Measurements from ENCODE around the gene MPP2. TPM values are rescaled to one million over a fixed set of nuclear protein-coding genes. Genes with fewer than 3 reads are reported as not detected.

Gene MPP2
- total and polyA plus RNA-seq, 7 donors = 0.23 to 33.0 (median 10.9) TPM

- TF ChIP-seq CTCF (IDR thresholded peaks at IDR 0.05) (no peak), EP300 (IDR thresholded peaks at IDR 0.05) (no peak), POLR2A (IDR thresholded peaks at IDR 0.05) (no peak), POLR2AphosphoS5 (IDR thresholded peaks at IDR 0.05) (no peak)
- no peaks in the 10 kb centered on the region for H3K9me3 ChIP-seq
- peaks cover 0 to 25% (median 16%) of the 10 kb centered on the region in 4 donors for H3K4me1 ChIP-seq
- H3K4me3 ChIP-seq = no peak overlapping the region
- H3K27me3 ChIP-seq = no peaks in the 10 kb centered on the region
- H3K27ac ChIP-seq = no peak overlapping the region
- WGBS, 2 donors = 94 to 97% methylated on average over 9 of the region's 9 CpGs
- H3K36me3 ChIP-seq = peaks cover 0 to 52% (median 10%) of the 10 kb centered on the region in 4 donors
- intact Hi-C loops (cut with DNase I) = no loop called here
- no peak for DNase-seq
Measured at GRCh38 chr17:43827596-43827995, 79.7 kb downstream of the MPP2 start.

DNA sequence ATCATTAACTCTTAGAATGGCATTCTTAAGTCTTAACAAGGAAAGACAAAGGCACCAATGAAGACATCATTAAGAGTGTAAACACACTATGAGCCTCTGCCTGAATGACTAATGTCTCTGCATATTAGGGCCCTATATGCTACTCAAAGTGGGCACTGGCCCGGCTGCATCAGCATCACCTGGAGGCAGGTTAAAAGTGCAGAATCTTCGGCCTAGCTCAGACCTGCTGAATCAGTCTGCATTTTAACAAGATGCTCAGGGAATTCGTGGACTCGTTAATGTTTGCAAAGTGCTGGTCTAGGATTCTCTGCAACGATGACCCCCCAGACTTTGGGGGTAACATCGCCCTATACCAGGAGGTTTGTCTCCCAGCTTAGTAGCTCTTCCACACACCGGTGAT, 81.1 kb downstream of the MPP2 start:
- H3K4me3 ChIP-seq = no peak overlapping the region
- H3K27ac ChIP-seq = no peak overlapping the region
- peak; percentile 12 for DNase-seq
- H3K9me3 ChIP-seq = no peaks in the 10 kb centered on the region
- peaks cover 0 to 14% (median 5%) of the 10 kb centered on the region in 4 donors for H3K4me1 ChIP-seq
- H3K36me3 ChIP-seq = peaks cover 0 to 52% (median 10%) of the 10 kb centered on the region in 4 donors
- WGBS, 2 donors = 94 to 95% methylated on average over 7 of the region's 7 CpGs
- no peaks in the 10 kb centered on the region for H3K27me3 ChIP-seq
- intact Hi-C loops (cut with DNase I) = no loop called here
- no peak for TF ChIP-seq POLR2A (IDR thresholded peaks at IDR 0.05)
- no peak for TF ChIP-seq EP300 (IDR thresholded peaks at IDR 0.05)
- TF ChIP-seq POLR2AphosphoS5 (IDR thresholded peaks at IDR 0.05) = no peak
- TF ChIP-seq CTCF (IDR thresholded peaks at IDR 0.05) = no peak

DNA sequence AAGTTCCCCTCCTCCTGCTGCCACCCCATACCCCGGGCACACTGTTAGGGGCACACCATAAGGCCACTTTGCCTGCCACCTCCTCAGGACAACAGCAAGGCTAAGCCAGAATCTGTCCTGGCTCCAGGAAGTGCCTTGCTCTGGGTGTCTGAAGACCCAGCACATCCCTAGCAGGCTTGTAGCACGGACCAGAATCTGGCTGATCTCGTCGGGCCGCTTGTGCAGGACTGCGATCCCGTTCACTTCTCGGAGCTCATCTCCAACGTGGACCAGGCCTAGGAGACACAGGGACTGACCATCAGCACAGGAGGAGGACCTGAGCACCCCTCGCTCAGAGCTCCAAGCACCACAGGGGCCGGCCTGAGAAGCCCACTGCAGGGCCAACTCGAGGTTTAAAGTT, 81.8 kb downstream of the MPP2 start:
- no peaks in the 10 kb centered on the region for H3K9me3 ChIP-seq
- H3K4me1 ChIP-seq = peaks cover 0 to 14% (median 5%) of the 10 kb centered on the region in 4 donors
- WGBS, 2 donors = 94% methylated on average over 12 of the region's 12 CpGs
- H3K27me3 ChIP-seq = no peaks in the 10 kb centered on the region
- H3K36me3 ChIP-seq = peaks cover 0 to 56% (median 10%) of the 10 kb centered on the region in 4 donors
- no peak overlapping the region for H3K27ac ChIP-seq
- intact Hi-C loops (cut with DNase I) = no loop called here
- DNase-seq = peak; percentile 41
- H3K4me3 ChIP-seq = no peak overlapping the region
- TF ChIP-seq EP300 (IDR thresholded peaks at IDR 0.05) (no peak), POLR2A (IDR thresholded peaks at IDR 0.05) (no peak), POLR2AphosphoS5 (IDR thresholded peaks at IDR 0.05) (no peak), CTCF (IDR thresholded peaks at IDR 0.05) (no peak)

Other genes with a start within 250 kb of the MPP2 start
- 1 to 10 TPM; 2.5 to 5.3 (median 2.9) TPM for gene MEOX1, start 245.6 kb downstream of the MPP2 start, total RNA-seq
- 1 to 10 TPM in 1 of 3 donors, under 1 TPM in 2; 0.23 to 3.4 (median 0.60) TPM for gene MEOX1, start 245.6 kb downstream of the MPP2 start, polyA plus RNA-seq
- not detected for gene SOST, start 148.7 kb downstream of the MPP2 start, total RNA-seq
- not detected for gene SOST, start 148.7 kb downstream of the MPP2 start, polyA plus RNA-seq
- gene DUSP3, start 128.6 kb downstream of the MPP2 start, total RNA-seq = 100 to 1,000 TPM in 3 of 4 donors, 10 to 100 TPM in 1; 70.4 to 140 (median 120) TPM
- 10 to 100 TPM; 32.3 to 57.1 (median 47.2) TPM for gene DUSP3, start 128.6 kb downstream of the MPP2 start, polyA plus RNA-seq
- not detected for gene CFAP97D1, start 127.1 kb downstream of the MPP2 start, total RNA-seq
- not detected for gene CFAP97D1, start 127.1 kb downstream of the MPP2 start, polyA plus RNA-seq
- gene MPP3, start 74.4 kb downstream of the MPP2 start, total RNA-seq = 10 to 100 TPM in 1 of 4 donors, 1 to 10 TPM in 3; 5.0 to 10.5 (median 6.0) TPM
- 1 to 10 TPM in 2 of 3 donors, under 1 TPM in 1; 0.23 to 1.9 (median 1.2) TPM for gene MPP3, start 74.4 kb downstream of the MPP2 start, polyA plus RNA-seq
- 1 to 10 TPM; 1.5 to 5.3 (median 2.6) TPM for gene CD300LG, start 60.4 kb downstream of the MPP2 start, total RNA-seq
- 1 to 10 TPM in 1 of 3 donors, under 1 TPM in 1, not detected in 1; 0.60 to 1.5 TPM for gene CD300LG, start 60.4 kb downstream of the MPP2 start, polyA plus RNA-seq
- gene PPY, start 34.9 kb upstream of the MPP2 start, total RNA-seq = not detected
- not detected for gene PPY, start 34.9 kb upstream of the MPP2 start, polyA plus RNA-seq
- 1 to 10 TPM in 1 of 4 donors, not detected in 3; 3.2 TPM for gene PYY, start 46.4 kb upstream of the MPP2 start, total RNA-seq
- gene PYY, start 46.4 kb upstream of the MPP2 start, polyA plus RNA-seq = 100 to 1,000 TPM in 1 of 3 donors, 10 to 100 TPM in 2; 32.6 to 185 (median 63.1) TPM
- gene NAGS, start 97.1 kb upstream of the MPP2 start, total RNA-seq = 1 to 10 TPM in 1 of 4 donors, under 1 TPM in 3; 0.54 to 1.4 (median 0.77) TPM
- gene NAGS, start 97.1 kb upstream of the MPP2 start, polyA plus RNA-seq = 10 to 100 TPM in 2 of 3 donors, 1 to 10 TPM in 1; 3.9 to 13.2 (median 10.9) TPM
- gene TMEM101, start 107.4 kb upstream of the MPP2 start, total RNA-seq = 10 to 100 TPM; 21.3 to 37.8 (median 26.3) TPM
- gene TMEM101, start 107.4 kb upstream of the MPP2 start, polyA plus RNA-seq = 10 to 100 TPM; 14.1 to 42.9 (median 22.2) TPM
- gene LSM12, start 159.1 kb upstream of the MPP2 start, total RNA-seq = 10 to 100 TPM; 33.8 to 46.9 (median 40.1) TPM
- 10 to 100 TPM; 28.8 to 41.6 (median 37.9) TPM for gene LSM12, start 159.1 kb upstream of the MPP2 start, polyA plus RNA-seq
- gene G6PC3, start 163.2 kb upstream of the MPP2 start, total RNA-seq = 10 to 100 TPM; 22.2 to 29.8 (median 25.9) TPM
- 10 to 100 TPM in 1 of 3 donors, 1 to 10 TPM in 2; 8.4 to 45.5 (median 9.7) TPM for gene G6PC3, start 163.2 kb upstream of the MPP2 start, polyA plus RNA-seq
- 10 to 100 TPM; 58.2 to 87.5 (median 69.4) TPM for gene HDAC5, start 216.1 kb upstream of the MPP2 start, total RNA-seq
- 10 to 100 TPM; 15.3 to 21.8 (median 16.8) TPM for gene HDAC5, start 216.1 kb upstream of the MPP2 start, polyA plus RNA-seq
- 1 to 10 TPM in 1 of 4 donors, under 1 TPM in 3; 0.36 to 3.3 (median 0.52) TPM for gene HROB, start 234.4 kb upstream of the MPP2 start, total RNA-seq
- 1 to 10 TPM in 1 of 3 donors, under 1 TPM in 1, not detected in 1; 0.69 to 3.1 TPM for gene HROB, start 234.4 kb upstream of the MPP2 start, polyA plus RNA-seq

All from sigmoid colon (tissue), 7 donors.